Measurements from ENCODE around the gene PEPD. TPM values are rescaled to one million over a fixed set of nuclear protein-coding genes. Genes with fewer than 3 reads are reported as not detected.

The PEPD gene
- polyA plus RNA-seq, 4 donors: 159 to 1,330 (median 491) TPM

DNA sequence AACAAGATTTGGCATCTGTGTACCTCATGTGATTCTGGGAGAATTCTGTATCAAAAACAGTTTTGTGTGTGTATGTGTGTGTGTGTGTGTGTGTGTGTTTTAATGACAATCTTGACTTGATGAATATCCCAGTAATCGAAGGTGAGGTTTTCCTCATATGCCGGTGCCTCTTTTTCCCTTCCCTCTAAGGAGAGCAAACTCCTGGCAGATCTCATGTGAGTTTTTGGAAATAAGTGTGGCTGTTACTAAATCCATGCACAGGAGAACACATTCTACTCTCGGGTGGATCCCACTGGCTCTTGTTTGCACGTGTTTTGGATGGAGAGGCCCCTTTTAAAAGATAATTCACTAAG lies 177.0 kb downstream of the PEPD start:
- Histone ChIP-seq H3K27ac (ENCODE audit: low read depth in 1 of 3, low read length in 2 of 3) (no peak overlapping the region), H3K9me3 (ENCODE audit: control insufficient read depth in 2 of 2, insufficient read depth in 1 of 2, low read depth in 1 of 2, low read length in 1 of 2) (no peaks in the 10 kb centered on the region), H3K4me1 (ENCODE audit: control insufficient read depth in 3 of 3, insufficient read depth in 2 of 3, low read depth in 1 of 3, low read length in 2 of 3) (no peaks in the 10 kb centered on the region), H3K36me3 (ENCODE audit: control insufficient read depth in 3 of 3, insufficient read depth in 2 of 3, low read depth in 1 of 3, low read length in 3 of 3) (no peaks in the 10 kb centered on the region), H3K4me3 (ENCODE audit: low read depth in 1 of 3, low read length in 3 of 3) (no peak overlapping the region), H3K27me3 (ENCODE audit: control insufficient read depth in 3 of 3, insufficient read depth in 3 of 3, low read length in 3 of 3) (peaks cover 0 to 2% (median 0%) of the 10 kb centered on the region in 3 donors)
- 62 to 65% (median 65%) methylated on average over 4 of the region's 4 CpGs for WGBS, 3 donors
- DNase-seq (no peak), FAIRE-seq (no peak)

DNA sequence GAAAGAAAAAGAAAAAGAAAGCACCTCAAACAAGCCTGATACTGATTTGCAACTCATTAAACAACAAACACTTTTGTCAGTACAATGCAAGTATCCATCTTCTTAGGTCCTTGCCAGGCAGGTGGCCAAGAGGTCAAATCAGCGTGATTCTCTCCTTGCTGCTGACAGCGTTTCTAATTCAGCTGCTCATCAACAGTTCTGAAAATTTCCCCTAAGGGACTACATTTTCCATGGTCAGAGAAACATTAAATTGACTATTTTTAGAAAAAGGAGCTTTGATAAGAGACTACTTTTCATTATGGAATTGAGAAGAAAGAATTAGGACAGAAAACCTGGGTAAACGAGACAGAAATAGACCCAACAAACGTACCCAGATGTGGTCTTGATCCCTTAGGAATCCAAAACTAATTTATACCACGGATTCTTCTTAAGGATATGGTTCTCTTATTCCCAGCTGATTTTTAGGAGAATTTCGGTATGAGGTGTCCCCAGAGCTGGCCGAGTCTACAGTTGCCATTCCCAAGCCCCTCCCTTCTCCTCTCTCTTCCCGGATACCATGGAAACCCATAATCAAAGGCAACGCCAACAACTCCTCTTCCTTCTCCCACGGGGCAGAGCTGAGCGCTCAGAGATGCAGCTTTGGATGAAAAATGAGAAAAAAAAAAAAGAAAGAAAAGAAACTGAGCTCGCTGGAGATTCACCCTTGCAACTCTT lies 177.6 kb downstream of the PEPD start:
- Histone ChIP-seq H3K4me1 (ENCODE audit: control insufficient read depth in 3 of 3, insufficient read depth in 2 of 3, low read depth in 1 of 3, low read length in 2 of 3) (no peaks in the 10 kb centered on the region), H3K27me3 (ENCODE audit: control insufficient read depth in 3 of 3, insufficient read depth in 3 of 3, low read length in 3 of 3) (peaks cover 0 to 2% (median 0%) of the 10 kb centered on the region in 3 donors), H3K4me3 (ENCODE audit: low read depth in 1 of 3, low read length in 3 of 3) (no peak overlapping the region), H3K9me3 (ENCODE audit: control insufficient read depth in 2 of 2, insufficient read depth in 1 of 2, low read depth in 1 of 2, low read length in 1 of 2) (no peaks in the 10 kb centered on the region), H3K27ac (ENCODE audit: low read depth in 1 of 3, low read length in 2 of 3) (no peak overlapping the region), H3K36me3 (ENCODE audit: control insufficient read depth in 3 of 3, insufficient read depth in 2 of 3, low read depth in 1 of 3, low read length in 3 of 3) (no peaks in the 10 kb centered on the region)
- FAIRE-seq (no peak), DNase-seq (no peak)
- 33 to 60% (median 55%) methylated on average over 12 of the region's 12 CpGs for WGBS, 3 donors

DNA sequence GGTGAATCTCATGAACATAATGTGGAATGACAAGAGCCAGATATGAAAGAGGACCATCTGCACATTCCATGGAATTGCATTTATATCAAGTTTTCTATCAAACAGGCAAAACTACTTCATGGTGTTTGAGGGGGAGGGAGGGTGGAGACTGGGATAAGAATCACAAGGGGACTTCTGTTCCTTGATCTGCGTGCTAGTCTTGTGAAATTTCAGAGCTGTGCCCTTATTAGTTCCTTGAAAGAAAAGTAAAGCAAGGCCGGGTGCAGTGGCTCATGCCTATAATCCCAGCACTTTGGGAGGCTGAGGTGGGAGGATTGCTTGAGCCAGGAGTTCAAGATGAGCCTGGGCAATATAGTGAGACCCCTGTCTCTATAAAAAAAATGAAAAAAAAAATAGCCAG lies 178.3 kb downstream of the PEPD start:
- Histone ChIP-seq H3K36me3 (ENCODE audit: control insufficient read depth in 3 of 3, insufficient read depth in 2 of 3, low read depth in 1 of 3, low read length in 3 of 3) (no peaks in the 10 kb centered on the region), H3K27ac (ENCODE audit: low read depth in 1 of 3, low read length in 2 of 3) (no peak overlapping the region), H3K9me3 (ENCODE audit: control insufficient read depth in 2 of 2, insufficient read depth in 1 of 2, low read depth in 1 of 2, low read length in 1 of 2) (no peaks in the 10 kb centered on the region), H3K27me3 (ENCODE audit: control insufficient read depth in 3 of 3, insufficient read depth in 3 of 3, low read length in 3 of 3) (peaks cover 0 to 2% (median 0%) of the 10 kb centered on the region in 3 donors), H3K4me3 (ENCODE audit: low read depth in 1 of 3, low read length in 3 of 3) (no peak overlapping the region), H3K4me1 (ENCODE audit: control insufficient read depth in 3 of 3, insufficient read depth in 2 of 3, low read depth in 1 of 3, low read length in 2 of 3) (no peaks in the 10 kb centered on the region)
- no peak for DNase-seq
- no peak for FAIRE-seq
- 75 to 96% (median 76%) methylated on average over 2 of the region's 2 CpGs for WGBS, 3 donors

DNA sequence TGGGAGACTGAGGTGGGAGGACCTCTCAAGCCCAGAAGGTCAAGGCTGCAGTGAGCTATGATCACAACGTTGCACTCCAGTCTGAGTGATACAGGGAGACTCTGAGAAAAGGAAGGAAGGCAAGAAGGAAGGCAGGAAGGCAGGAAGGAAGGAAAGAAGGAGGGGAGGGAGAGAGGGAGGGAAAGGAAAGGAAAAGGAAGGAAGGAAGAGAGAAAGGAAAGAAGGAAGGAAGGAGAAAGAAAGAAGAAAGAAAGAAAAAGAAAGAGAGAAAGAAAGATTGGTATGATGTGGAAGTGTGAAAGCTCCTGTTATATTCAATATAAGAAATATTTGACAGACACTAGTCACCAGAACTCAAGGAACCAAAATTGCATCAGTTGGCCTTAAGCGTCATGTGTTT lies 180.6 kb downstream of the PEPD start:
- WGBS, 3 donors: 23 to 50% (median 39%) methylated on average over 2 of the region's 2 CpGs
- H3K4me1 ChIP-seq (ENCODE audit: control insufficient read depth in 3 of 3, insufficient read depth in 2 of 3, low read depth in 1 of 3, low read length in 2 of 3): peaks cover 0 to 5% (median 0%) of the 10 kb centered on the region in 3 donors
- DNase-seq: no peak
- no peak overlapping the region for H3K4me3 ChIP-seq (ENCODE audit: low read depth in 1 of 3, low read length in 3 of 3)
- H3K27ac ChIP-seq (ENCODE audit: low read depth in 1 of 3, low read length in 2 of 3): no peak overlapping the region
- H3K27me3 ChIP-seq (ENCODE audit: control insufficient read depth in 3 of 3, insufficient read depth in 3 of 3, low read length in 3 of 3): no peaks in the 10 kb centered on the region
- no peaks in the 10 kb centered on the region for H3K9me3 ChIP-seq (ENCODE audit: control insufficient read depth in 2 of 2, insufficient read depth in 1 of 2, low read depth in 1 of 2, low read length in 1 of 2)
- FAIRE-seq: no peak
- no peaks in the 10 kb centered on the region for H3K36me3 ChIP-seq (ENCODE audit: control insufficient read depth in 3 of 3, insufficient read depth in 2 of 3, low read depth in 1 of 3, low read length in 3 of 3)

DNA sequence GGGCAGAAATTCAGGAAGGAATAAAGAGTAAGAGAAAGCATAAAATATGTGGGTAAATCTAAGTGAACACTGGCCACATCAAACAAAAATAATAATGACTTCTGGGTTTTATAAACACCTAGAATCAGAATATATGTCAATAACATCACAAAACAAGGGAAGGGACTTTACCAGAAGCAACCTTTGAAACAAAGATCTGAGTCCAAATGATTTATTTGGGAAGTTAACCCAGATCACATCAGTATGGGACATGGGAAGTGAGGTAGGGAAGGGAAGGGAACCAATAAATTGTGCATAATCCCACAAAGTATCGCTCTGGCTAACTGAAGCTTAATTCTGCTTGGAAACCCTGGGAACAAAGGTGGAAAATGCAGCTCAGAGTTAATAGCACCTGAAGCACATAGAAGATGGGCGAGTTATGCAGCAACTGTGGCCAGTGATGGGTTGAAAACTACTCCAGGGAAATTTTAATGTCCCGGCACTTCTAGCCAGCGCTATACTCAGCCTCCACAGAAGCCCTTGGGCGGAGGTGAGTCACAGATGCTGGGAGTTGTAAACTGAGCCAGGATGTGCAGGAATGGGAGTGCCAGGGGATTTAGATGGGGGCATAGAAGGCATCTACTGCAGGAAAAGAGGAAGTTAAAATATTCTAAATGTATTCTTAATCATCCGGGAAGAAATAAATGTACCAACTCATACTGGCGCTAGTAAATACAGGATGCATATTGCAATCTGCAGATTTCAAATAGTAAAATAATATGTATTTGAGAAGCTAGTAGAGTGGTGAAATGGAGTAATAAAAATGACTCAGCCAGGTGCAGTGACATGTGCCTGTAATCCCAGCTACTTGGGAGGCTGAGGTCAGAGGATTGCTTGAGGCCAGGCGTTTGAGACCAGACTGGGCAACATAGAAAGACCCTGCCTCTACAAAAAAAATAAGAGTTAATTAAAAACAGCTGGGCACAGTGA lies 182.3 kb downstream of the PEPD start:
- no peak overlapping the region for H3K4me3 ChIP-seq (ENCODE audit: low read depth in 1 of 3, low read length in 3 of 3)
- H3K27ac ChIP-seq (ENCODE audit: low read depth in 1 of 3, low read length in 2 of 3): no peak overlapping the region
- peaks cover 0 to 5% (median 0%) of the 10 kb centered on the region in 3 donors for H3K4me1 ChIP-seq (ENCODE audit: control insufficient read depth in 3 of 3, insufficient read depth in 2 of 3, low read depth in 1 of 3, low read length in 2 of 3)
- H3K27me3 ChIP-seq (ENCODE audit: control insufficient read depth in 3 of 3, insufficient read depth in 3 of 3, low read length in 3 of 3): no peaks in the 10 kb centered on the region
- FAIRE-seq (no peak), DNase-seq (no peak)
- WGBS, 3 donors: 77 to 80% (median 79%) methylated on average over 8 of the region's 8 CpGs
- no peaks in the 10 kb centered on the region for H3K9me3 ChIP-seq (ENCODE audit: control insufficient read depth in 2 of 2, insufficient read depth in 1 of 2, low read depth in 1 of 2, low read length in 1 of 2)
- no peaks in the 10 kb centered on the region for H3K36me3 ChIP-seq (ENCODE audit: control insufficient read depth in 3 of 3, insufficient read depth in 2 of 3, low read depth in 1 of 3, low read length in 3 of 3)

Other genes starting within 250 kb of the PEPD start
- gene CEBPA, start 219.3 kb downstream of the PEPD start, polyA plus RNA-seq: 100 to 1,000 TPM in 1 of 4 donors, 10 to 100 TPM in 3; 31.0 to 203 (median 58.2) TPM
- gene CEBPG, start 148.1 kb downstream of the PEPD start, polyA plus RNA-seq: 10 to 100 TPM; 48.6 to 78.0 (median 67.7) TPM
- gene CHST8, start 100.2 kb upstream of the PEPD start, polyA plus RNA-seq: under 1 TPM in 2 of 4 donors, not detected in 2; 0.21 to 0.54 TPM